ENCODE measurements around the gene INF2.

GRCh38 chr14:104644091-104644635 lies 45.3 kb upstream of the INF2 start:
- TF ChIP-seq CTCF (IDR thresholded peaks at IDR 0.05; ENCODE audit: extremely low read depth in 1 of 2, insufficient read depth in 1 of 2, low read depth in 1 of 2, low read length in 2 of 2) (no peak), EZH2 (IDR thresholded peaks at IDR 0.05; ENCODE audit: borderline replicate concordance, low read depth, low read length, severe bottlenecking) (no peak), POLR2A (IDR thresholded peaks at IDR 0.05; ENCODE audit: low read depth, low read length) (no peak), MYC (IDR thresholded peaks at IDR 0.05; ENCODE audit: low read depth, low read length) (no peak), POLR2AphosphoS5 (IDR thresholded peaks at IDR 0.05; ENCODE audit: insufficient read depth, low read depth, low read length) (no peak)

All from endothelial cell of umbilical vein (primary cell).